UCSD-AML1 (cell line): ENCODE measurements around the gene IL32.
"Not testable (repeated sequence)": the region's sequence is repeated elsewhere in the genome, so short reads cannot be mapped to it uniquely, and the experiment has no call there.

ENCODE experiments used
- DNase-seq: peaks from one replicate; lab custom pipeline; 2025; ENCODE audit not compliant: unreplicated experiment; lab: John Stamatoyannopoulos, UW

Gene IL32

DNA sequence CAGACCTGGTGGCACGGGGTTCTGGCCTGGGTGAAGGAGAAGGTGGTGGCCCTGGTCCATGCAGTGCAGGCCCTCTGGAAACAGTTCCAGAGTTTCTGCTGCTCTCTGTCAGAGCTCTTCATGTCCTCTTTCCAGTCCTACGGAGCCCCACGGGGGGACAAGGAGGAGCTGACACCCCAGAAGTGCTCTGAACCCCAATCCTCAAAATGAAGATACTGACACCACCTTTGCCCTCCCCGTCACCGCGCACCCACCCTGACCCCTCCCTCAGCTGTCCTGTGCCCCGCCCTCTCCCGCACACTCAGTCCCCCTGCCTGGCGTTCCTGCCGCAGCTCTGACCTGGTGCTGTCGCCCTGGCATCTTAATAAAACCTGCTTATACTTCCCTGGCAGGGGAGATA is 3.7 kb downstream of the IL32 start:
- DNase-seq, result not testable (repeated sequence)

DNA sequence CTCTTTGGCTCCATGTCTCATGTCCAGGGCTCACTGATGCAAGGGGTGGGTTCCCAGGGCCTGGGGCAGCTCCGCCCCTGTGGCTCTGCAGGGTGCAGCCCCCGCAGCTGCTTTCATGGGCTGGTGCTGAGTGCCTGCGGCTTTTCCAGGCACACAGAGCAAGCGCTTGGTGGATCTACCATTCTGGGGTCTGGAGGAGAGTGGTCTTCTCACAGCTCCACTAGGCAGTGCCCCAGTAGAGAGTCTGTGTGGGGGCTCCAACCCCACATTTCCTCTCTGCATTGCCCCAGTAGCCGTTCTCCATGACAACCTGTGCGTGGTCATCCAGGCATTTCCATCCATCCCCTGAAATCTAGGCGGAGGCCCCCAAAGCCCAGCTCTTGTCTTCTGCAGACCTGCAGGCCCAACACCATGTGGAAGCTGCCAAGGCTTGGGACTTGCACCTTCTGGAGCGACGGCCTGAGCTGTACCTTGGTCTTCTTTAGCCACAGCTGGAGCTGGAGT is 5.2 kb downstream of the IL32 start:
- DNase-seq, result no peak

DNA sequence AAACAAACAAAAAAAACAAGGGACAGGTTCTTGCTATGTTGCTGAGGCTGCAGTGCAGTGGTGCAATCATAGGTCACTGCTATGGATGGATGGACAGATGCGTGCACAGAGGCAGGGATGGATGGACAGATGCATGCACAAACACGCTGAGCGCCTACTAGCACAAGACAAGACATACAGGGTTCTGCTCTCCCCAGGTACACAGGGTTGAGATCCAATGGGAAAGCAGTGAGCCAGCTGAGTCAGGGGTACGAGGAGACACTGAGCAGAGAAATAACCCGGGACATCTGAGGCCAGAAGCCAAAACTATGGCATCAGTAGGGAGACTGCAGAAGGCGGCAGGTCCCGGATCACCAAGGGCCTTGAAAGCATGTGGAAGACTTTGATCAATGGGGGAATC is 6.2 kb downstream of the IL32 start:
- DNase-seq, result no peak

DNA sequence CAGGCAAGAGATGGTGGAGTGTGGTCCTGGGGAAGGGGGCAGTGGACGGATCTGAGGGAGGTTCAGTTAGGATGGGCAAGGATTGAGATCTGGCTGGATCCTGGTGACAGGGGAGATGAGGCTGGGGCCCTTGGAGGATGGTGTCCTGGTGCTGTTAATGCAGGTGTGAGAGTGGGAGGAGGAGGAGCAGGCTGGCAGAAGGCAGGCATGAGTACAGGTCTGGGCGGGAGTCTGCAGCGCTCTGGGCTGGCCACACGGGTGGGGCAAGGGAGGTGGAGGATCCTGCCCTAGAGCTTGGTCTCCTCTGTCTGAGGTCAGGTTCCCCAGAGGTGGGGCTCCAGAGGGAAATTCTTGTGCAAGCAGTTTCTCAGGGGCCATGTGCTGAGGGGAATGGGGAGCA is 6.7 kb downstream of the IL32 start:
- DNase-seq, result not testable (repeated sequence)

DNA sequence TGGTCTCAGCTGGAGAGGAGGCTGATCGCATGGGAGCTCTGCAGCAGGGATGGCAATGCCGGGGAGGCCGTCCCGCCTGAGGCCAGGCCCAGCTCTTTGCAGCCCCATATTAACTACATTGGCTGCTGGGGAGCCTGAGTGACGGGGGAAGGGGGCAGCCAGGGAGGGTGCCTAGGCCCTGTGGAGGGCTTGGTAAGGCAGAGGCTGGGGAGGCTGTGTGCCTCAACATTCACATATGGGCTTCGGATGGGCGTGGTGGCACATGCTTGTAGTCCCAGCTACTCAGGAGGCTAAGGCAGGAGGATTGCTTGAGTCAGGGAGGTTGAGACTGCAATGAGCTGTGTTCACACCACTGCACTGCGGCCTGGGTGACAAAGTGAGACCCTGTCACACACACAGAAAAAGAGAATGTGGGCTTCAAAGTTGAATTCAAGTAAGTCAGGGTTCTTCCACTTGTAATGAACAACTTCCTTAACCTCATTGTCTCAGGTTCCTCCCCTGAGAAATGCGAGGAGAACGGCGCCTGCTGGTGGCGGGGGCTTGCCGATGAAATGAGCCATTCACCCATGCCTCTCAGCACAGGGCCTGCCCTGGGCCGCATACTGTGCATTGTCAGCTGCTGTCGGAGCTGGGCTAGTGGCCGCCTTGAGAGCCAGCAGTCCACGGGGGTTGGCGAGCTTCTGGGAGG is 7.3 kb downstream of the IL32 start:
- DNase-seq, result not testable (repeated sequence)

DNA sequence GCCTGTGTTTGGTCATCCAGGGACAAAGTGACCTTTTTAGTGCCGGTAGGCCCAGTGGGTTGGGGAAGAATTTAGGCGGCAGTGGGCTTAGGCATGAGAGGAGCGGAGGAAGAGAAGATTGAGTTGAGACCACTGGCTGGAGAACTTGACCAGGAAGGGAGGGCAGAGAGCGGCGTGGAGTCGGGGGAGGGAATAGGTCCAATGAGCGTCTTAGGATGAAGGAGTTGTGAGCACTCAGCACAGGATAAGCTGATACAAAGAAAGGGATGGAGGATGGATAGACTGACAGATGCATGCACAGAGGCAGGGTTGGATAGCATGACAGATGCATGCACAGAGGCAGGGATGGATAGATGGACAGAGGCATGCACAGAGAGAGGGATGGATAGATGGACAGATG is 8.0 kb downstream of the IL32 start:
- no peak for DNase-seq

DNA sequence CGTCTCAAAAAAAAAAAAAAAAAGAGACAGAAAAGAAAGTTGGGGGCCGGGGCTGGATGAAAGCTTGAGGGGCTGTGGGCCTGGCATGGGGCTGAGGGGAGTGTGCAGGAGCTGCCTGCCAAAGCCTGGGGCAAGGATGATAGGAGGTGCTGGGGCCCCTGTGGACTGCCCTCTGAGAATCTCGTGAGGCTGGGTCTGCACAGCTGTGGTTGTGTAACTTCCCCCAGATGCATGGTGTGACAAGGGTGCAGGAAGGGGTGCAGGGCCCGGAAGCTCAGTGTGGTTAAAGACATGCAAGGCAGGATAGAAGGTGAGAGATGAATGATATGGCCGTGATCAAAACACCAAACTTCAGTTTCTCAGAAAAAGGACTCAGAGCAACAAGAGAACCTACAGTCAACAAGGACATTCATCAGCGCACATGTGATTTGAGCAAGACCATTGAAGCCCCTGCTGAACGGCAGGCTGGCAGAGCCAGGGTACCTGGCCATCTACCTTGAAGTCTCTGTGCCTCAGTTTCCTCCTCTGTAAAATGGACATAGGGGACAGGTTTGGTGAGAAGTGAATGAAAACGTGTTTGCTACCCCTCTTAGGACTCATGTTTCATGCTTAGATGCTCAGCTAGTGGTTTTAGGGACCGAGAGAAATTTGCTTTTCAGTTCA is 9.6 kb downstream of the IL32 start:
- peak; percentile 76 for DNase-seq

DNA sequence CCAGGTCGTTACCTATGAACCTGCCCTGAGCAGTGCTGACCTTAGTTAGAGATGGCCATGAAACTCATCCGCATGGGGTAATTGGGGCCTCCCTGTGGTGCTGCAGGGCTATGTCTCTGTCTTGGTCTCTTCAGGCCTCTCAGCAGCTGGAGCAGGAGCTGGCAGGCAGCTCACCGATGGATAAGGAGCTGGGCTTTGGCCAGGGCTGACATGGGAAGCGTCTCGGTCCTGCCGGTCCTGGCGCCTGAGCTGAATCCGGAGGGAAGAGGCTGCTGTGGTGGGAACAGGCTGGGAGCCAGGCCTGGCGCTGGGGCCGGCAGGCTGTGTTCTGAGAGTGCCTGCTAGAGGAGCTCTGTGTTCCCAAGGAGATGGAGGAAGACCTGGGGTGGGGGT is 10.1 kb downstream of the IL32 start:
- DNase-seq, result no peak

DNA sequence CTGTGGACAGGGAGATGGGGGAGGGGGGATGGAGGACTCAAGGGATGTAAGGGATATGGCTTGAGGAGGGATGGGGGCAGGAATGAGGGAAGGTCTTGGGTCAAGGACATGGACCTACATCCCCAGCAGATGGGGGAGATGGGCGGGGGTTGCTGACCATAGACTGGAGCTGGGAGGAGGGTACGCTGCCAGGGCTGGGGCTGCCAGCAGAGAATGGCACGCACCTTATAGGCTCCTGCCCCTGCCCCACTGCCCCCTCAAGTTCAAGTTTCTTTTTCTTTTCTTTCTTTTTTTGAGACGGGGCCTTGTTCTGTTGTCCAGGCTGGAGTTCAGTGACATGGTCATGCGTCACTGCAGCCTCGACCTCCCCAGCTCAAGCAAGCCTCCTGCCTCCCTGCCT is 10.5 kb downstream of the IL32 start:
- not testable (repeated sequence) for DNase-seq

DNA sequence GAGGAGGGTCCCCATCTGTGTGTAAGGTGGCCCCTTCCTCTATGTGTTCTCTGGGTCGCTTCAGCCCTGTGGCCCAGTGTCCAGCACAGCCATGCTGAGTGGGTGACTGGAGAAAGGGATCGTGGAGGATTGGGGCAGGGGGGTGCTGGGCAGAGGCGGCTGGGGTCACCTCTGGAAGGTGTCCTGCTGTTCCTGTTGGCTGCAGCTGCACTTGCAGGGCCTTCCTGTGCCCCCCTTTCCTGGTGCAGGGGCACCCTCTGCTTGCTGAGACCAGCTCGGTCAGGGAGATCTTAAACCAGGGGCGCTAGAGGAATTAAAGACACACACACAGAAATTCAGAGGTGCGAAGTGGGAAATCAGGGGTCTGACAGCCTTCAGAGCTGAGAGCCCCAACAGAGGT is 11.1 kb downstream of the IL32 start:
- DNase-seq, result no peak

DNA sequence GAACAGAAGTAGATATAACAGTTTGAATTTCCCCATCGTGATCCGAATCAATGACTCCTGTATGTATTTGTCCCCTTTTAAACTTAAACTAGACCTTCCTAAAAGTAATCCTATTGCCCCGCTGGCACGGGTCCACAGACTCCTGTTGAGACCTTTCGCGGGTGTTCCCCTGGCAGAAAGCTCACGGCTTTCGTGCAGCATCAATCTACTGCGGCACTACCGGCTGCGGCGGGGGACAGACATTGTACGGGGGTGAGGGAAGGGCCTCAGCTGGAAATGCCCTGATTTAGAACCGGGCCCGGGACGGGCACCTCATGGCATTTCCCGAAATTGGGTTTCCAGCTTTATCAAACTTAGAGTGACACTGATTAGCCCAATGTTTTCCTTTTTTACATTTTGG is 14.6 kb downstream of the IL32 start:
- no peak for DNase-seq

DNA sequence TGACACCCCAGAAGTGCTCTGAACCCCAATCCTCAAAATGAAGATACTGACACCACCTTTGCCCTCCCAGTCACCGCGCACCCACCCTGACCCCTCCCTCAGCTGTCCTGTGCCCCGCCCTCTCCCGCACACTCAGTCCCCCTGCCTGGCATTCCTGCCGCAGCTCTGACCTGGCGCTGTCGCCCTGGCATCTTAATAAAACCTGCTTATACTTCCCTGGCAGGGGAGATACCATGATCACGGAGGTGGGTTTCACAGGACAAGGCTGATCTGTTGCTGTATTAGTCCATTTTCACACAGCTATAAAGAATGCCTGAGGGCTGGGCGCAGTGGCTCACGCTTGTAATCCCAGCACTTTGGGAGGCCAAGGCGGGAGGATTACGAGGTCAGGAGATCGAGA is 16.5 kb downstream of the IL32 start:
- DNase-seq, result not testable (repeated sequence)

DNA sequence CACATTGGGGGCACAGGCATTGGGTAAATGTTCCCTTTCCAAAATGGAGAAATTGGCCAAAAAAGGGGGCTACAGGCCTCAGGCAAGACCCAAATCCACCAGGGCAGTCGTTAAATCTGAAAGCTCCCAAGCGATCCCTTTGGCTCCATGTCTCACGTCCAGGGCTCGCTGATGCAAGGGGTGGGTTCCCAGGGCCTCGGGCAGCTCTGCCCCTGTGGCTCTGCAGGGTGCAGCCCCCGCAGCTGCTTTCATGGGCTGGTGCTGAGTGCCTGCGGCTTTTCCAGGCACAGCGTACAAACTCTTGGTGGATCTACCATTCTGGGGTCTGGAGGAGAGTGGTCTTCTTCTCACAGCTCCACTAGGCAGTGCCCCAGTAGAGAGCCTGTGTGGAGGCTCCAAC is 18.0 kb downstream of the IL32 start:
- not testable (repeated sequence) for DNase-seq

DNA sequence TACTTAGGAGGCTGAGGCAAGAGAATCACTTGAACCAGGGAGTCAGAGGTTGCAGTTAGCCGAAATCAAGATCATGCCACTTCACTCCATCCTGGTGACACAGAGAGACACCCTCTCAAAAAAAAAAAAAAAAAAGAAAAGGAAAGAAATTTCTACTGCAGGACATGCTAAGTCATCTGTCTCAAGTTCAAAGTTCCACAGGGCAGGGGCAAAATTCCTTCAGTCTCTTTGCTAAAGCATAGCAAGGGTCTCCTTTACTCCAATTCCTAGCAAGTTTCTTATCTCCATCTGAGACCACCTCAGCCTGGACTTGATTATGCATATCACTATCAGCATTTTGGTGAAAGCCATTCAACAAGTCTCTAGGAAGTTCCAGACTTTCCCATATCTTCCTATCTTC is 19.1 kb downstream of the IL32 start:
- DNase-seq, result no peak

DNA sequence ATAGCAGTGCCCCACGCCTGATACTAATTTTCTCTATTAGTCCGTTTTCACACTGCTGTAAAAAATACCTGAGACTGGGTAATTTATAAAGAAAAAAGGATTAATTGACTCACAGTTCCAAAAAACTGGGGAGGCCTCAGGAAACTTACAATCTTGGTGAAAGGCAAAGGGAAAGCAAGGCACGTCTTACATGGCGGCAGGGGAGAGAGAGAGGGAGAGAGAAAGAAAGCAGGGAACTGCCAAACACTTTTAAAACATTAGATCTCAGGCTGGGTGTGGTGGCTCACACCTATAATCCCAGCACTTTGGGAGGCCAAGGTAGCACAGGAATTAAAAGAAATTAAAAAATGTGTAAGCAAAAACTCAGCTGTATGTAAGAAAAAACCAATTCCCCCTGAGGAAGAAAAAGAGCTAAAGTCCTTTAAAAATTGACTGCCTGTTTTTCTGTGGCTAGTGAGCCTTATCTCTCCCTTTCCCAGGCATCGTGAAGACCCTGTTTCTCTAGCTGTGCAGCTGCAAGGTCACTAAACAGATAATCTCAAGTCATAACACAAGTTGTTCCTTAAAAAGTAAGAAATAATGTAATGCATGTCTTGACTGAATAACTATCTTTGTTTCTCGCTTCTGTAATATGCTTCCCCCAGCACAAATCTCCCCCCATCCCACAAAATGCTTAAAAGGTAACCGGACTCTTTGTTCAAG is 19.7 kb downstream of the IL32 start:
- no peak for DNase-seq

DNA sequence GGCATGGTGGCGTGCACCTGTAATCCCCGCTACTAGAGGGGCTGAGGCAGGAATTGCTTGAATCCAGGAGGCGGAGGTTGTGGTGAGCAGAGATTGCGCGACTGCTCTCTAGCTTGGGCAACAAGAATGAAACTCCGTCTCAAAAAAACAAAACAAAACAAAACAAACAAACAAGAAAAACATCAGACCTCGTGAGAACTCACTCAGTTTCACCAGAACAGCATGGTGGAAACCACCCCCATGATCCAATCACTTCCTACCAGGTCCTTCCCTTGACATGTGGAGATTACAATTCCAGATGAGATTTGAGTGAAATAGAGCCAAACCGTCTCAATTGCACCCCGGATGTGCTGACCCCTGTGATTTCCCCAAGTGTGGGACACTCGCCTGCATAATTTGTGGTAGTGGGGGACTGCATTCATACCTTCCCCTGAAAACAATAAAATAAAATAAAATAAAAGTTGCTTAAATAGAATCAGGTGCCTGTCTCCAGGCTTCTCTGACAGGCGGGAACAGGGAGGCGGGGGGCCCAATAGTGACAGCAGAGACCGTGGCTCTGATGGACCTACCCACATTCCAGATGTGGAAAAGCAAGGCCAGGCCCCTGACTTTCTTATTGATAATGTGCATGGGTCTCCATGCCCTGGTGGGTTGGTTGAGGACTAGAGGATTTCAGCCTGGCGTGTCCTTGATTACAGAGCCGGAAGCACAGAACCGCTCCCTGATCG is 20.6 kb downstream of the IL32 start:
- DNase-seq, result no peak

DNA sequence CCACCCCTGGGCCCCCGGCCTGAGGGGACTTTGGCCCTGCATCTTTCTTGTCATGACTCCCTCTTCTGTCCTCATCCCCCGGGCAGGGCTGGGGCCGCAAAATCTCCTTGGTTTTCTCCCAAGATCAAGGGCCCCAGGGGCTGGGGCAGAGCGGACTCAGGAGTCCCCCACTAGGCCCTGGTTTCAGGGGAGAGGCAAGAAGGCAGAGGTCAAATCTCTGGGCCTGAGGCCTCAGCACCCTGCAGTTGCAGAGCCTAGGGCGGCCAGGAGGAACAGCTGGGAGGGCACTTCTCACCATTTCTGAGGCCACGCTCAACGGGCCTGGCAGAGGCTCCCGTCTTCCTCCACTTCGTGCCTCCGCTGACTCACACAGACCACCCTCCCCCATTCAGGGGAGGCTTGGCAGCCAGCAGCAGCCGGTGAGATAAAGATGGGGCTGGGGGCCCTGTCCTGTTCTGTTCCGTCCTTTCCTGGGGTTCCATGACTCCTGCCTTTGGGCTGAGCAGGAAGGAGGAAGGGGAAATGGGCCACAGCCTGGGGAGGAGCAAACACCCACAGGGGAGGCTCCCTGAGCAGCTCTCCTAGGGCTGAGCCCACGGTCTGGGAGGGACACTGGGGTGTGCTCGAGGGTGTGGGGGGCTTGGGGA is 21.3 kb downstream of the IL32 start:
- DNase-seq, result peak; percentile 74

DNA sequence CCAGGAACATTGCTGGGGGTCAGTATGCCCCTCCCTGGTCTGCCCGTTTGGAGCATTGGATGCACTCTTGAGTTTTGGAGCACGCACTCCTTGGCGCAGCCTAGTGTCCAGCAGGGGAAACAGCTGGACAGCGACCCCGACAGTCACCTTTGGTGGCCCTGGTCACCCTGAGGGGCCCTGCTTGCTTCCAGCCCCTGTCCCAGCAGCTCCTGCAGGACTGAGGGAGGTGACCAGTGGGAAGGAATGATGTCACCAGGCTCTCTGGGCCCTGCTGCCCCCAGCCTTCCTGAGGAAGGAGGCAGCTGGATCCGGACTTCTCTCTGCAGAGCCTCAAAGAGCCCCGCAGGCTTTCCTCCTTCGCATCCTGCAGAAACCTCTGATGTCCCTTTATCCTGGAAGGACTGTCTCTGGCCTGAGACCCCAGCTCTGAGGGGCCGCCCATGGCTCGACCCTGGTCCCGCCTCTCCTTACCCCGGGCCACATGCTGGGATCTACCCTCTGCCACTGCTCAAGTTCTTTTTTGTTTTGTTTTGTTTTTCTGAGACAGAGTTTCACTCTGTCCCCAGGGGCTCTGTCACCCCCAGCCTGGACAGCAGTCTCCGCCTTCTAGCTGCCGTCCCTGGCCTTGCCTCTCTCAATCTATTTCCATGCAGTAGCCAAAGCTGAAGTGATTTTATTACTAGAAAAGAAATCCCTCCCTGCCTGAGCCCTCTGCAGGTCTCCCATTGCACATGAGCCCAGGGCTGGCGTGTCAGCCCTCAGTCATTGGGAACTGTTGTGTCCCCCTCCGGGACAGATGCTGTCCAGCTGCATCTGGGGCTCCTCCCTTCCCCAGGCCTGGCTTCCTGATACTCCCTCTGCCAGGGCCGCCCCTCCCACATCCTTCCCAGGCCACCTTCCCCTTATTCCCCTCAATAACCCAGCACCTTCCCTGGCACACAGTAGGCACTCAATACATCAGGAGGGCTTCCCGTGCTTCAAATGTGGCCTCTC is 22.1 kb downstream of the IL32 start:
- DNase-seq, result peak; percentile 74

DNA sequence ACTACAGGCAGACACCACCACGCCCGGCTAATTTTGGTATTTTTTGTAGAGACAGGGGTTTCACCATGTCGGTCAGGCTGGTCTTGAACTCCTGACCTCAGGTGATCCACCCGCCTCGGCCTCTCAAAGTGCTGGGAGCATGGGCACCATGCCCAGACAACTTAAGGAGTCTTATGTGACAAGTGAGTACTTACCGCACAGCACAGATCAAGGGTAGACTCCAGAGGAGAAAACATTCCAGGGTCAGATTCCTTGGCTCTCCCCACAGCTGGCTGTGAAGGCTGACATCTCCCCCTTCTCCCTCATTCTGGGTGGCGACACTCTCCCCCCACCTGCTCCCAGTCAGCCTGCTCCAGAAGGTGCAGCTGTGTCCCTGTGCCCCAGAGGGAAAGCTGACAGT is 23.0 kb downstream of the IL32 start:
- DNase-seq, result no peak
